ENCODE results near the gene CORIN.
A peak's percentile ranks its signal among the peaks of the same experiment; 100 is the strongest.

Gene CORIN

GRCh38 chr4:47640911-47641310, 197.0 kb downstream of the CORIN start:
- DNase-seq (ENCODE audit: extremely low spot score), result no peak
- no peak for TF ChIP-seq CTCF (IDR thresholded peaks at IDR 0.05; ENCODE audit: control extremely low read depth, extremely low read depth, low read depth, missing control alignments)
- POLR2A ChIA-PET, result no interaction called here
- CTCF ChIA-PET, result interaction anchor here (2.6 kb wide), 1 partner anchor 28 kb away, joined by 8 read pairs; no protein-coding TSS in a partner anchor

GRCh38 chr4:47639531-47639930, 198.3 kb downstream of the CORIN start:
- TF ChIP-seq CTCF (IDR thresholded peaks at IDR 0.05; ENCODE audit: control extremely low read depth, extremely low read depth, low read depth, missing control alignments), result no peak
- CTCF ChIA-PET, result no interaction called here
- POLR2A ChIA-PET, result no interaction called here
- no peak for DNase-seq (ENCODE audit: extremely low spot score)

- TF ChIP-seq CTCF (IDR thresholded peaks at IDR 0.05; ENCODE audit: control extremely low read depth, extremely low read depth, low read depth, missing control alignments), result no peak
- ChIA-PET CTCF (interaction anchor here (0.9 kb wide), 1 partner anchor 11 kb away, joined by 3 read pairs; no protein-coding TSS in a partner anchor), POLR2A (no interaction called here)
- no peak for DNase-seq (ENCODE audit: extremely low spot score)
Measured at GRCh38 chr4:47631161-47631560, 206.7 kb downstream of the CORIN start.

GRCh38 chr4:47624031-47624441, 213.8 kb downstream of the CORIN start:
- ChIA-PET CTCF (no interaction called here), POLR2A (no interaction called here)
- no peak for DNase-seq (ENCODE audit: extremely low spot score)
- no peak for TF ChIP-seq CTCF (IDR thresholded peaks at IDR 0.05; ENCODE audit: control extremely low read depth, extremely low read depth, low read depth, missing control alignments)

- ChIA-PET POLR2A (no interaction called here), CTCF (no interaction called here)
- DNase-seq (ENCODE audit: extremely low spot score), result no peak
- TF ChIP-seq CTCF (IDR thresholded peaks at IDR 0.05; ENCODE audit: control extremely low read depth, extremely low read depth, low read depth, missing control alignments), result no peak
Measured at GRCh38 chr4:47621181-47621580, 216.7 kb downstream of the CORIN start.

GRCh38 chr4:47619691-47620090, 218.2 kb downstream of the CORIN start:
- ChIA-PET POLR2A (no interaction called here), CTCF (no interaction called here)
- no peak for DNase-seq (ENCODE audit: extremely low spot score)
- no peak for TF ChIP-seq CTCF (IDR thresholded peaks at IDR 0.05; ENCODE audit: control extremely low read depth, extremely low read depth, low read depth, missing control alignments)

- no peak for TF ChIP-seq CTCF (IDR thresholded peaks at IDR 0.05; ENCODE audit: control extremely low read depth, extremely low read depth, low read depth, missing control alignments)
- ChIA-PET POLR2A (no interaction called here), CTCF (interaction anchor here (1.1 to 1.2 kb wide), 2 partner anchors 9 to 68 kb away, joined by 3 to 6 read pairs; no protein-coding TSS in a partner anchor)
- DNase-seq (ENCODE audit: extremely low spot score), result peak; percentile 31
Measured at GRCh38 chr4:47617607-47618006, 220.3 kb downstream of the CORIN start.
